HCT116 (cell line): ENCODE measurements around the gene TCEANC. TPM values are rescaled to one million over a fixed set of nuclear protein-coding genes. Genes with fewer than 3 reads are reported as not detected.

Source experiments
- ATAC-seq: fragments of 200-7000 bp; cut with Tn5 transposase; 2 replicates; pipeline ENCODE4 v1.9.1; 2020; ENCODE audit warnings: mild to moderate bottlenecking, moderate library complexity
- BruUV-seq: library from RNA; stranded (reverse); fragments of 400-500 nt; replicated peaks from 2 replicates; lab custom pipeline; 2021; lab: Mats Ljungman, UMichigan
- CTCF ChIA-PET: fragments of 300-600 bp; sonication (Branson Sonifier 250); formaldehyde crosslinking; loops from one replicate; lab custom pipeline; 2021; ENCODE audit warnings: antibody characterized with exemption; lab: Charles Lee
- POLR2A ChIA-PET: fragments of 300-600, 350-600 bp; sonication (Branson Sonifier 250); formaldehyde crosslinking; loops from one replicate; lab custom pipeline; 2021; ENCODE audit warnings: antibody characterized with exemption; lab: Charles Lee
- RAD21 ChIA-PET, 2 experiments: fragments of 300-600 bp; sonication (Branson Sonifier 250); formaldehyde crosslinking; loops; one replicate each; lab custom pipeline; 2023; ENCODE audit warnings: low total read pairs in 2 of 2; ENCODE audit not compliant: uncharacterized antibody in 2 of 2, unreplicated experiment in 2 of 2, low non-redundant PET in 1 of 2; lab: Charles Lee
- DNase-seq: peaks from one replicate; pipeline ENCODE4 v3.0.0-alpha.2; 2010; ENCODE audit warnings: low read depth, low spot score
- H2AFZ ChIP-seq: fragments of 200-600 bp; shearing (Covaris generic), sonication (generic); 2 replicates; pipeline ENCODE4 v1.6.1; 2017; ENCODE audit warnings: low read depth, mixed run types, mixed read lengths, antibody characterized with exemption, low read length; ENCODE audit not compliant: poor library complexity, severe bottlenecking
- H3K27ac ChIP-seq: 2 replicates; pipeline ENCODE4 v1.5.1; 2012; ENCODE audit warnings: low read depth, low read length
- H3K27me3 ChIP-seq: fragments of 200-600 bp; sonication (generic); 2 replicates; pipeline ENCODE4 v1.6.1; 2016; ENCODE audit warnings: mixed run types, low read length, mixed read lengths; ENCODE audit not compliant: insufficient read depth
- H3K36me3 ChIP-seq, 2 experiments: fragments of 200-500 bp in 1 of 2; fragments of 200-600 bp in 1 of 2; sonication (Bioruptor generic) in 1 of 2; sonication (generic) in 1 of 2; 2 replicates each; pipeline versions ENCODE4 v1.5.1 to v1.6.1; 2014 to 2016; ENCODE audit warnings: low read length in 2 of 2, inconsistent platforms in 1 of 2, mixed read lengths in 1 of 2, mixed run types in 1 of 2; ENCODE audit not compliant: insufficient read depth in 2 of 2, control insufficient read depth in 1 of 2
- H3K4me1 ChIP-seq, 2 experiments: fragments of 200-600 bp in 1 of 2; sonication (generic) in 1 of 2; 2 replicates each; pipeline versions ENCODE4 v1.5.1 to v1.6.1; 2012 to 2017; ENCODE audit warnings: low read length in 2 of 2, inconsistent platforms in 1 of 2, mild to moderate bottlenecking in 1 of 2, mixed read lengths in 1 of 2, mixed run types in 1 of 2, moderate library complexity in 1 of 2; ENCODE audit not compliant: insufficient read depth in 2 of 2, control insufficient read depth in 1 of 2
- H3K4me2 ChIP-seq: fragments of 200-600 bp; sonication (generic); 2 replicates; pipeline ENCODE4 v1.6.1; 2017; ENCODE audit warnings: mixed run types, low read length, mixed read lengths
- H3K4me3 ChIP-seq, 2 experiments: fragments of 200-600 bp in 1 of 2; sonication (generic) in 1 of 2; replicated peaks in 1 of 2; 2 replicates each; pipeline ENCODE4 v1.5.1; 2011 to 2016; ENCODE audit warnings: low read length in 2 of 2, control low read depth in 1 of 2, low read depth in 1 of 2, mild to moderate bottlenecking in 1 of 2, mixed read lengths in 1 of 2, mixed run types in 1 of 2
- H3K79me2 ChIP-seq: fragments of 200-600 bp; sonication (generic); 2 replicates; pipeline ENCODE4 v1.6.1; 2017; ENCODE audit warnings: mild to moderate bottlenecking, mixed run types, low read length, moderate library complexity, mixed read lengths; ENCODE audit not compliant: insufficient read depth
- H3K9ac ChIP-seq: fragments of 200-600 bp; sonication (generic); 2 replicates; pipeline ENCODE4 v1.6.1; 2016; ENCODE audit warnings: low read length, mixed read lengths
- H3K9me2 ChIP-seq: fragments of 200-600 bp; sonication (generic), shearing (Covaris generic); 2 replicates; pipeline ENCODE4 v1.6.1; 2017; ENCODE audit warnings: mixed run types, mild to moderate bottlenecking, moderate library complexity; ENCODE audit not compliant: insufficient read depth
- H3K9me3 ChIP-seq, 2 experiments: fragments of 200-500 bp in 1 of 2; fragments of 200-600 bp in 1 of 2; sonication (Bioruptor generic) in 1 of 2; sonication (generic) in 1 of 2; 2 replicates each; pipeline ENCODE4 v1.6.1; 2014 to 2017; ENCODE audit warnings: low read length in 2 of 2, mixed read lengths in 2 of 2, inconsistent platforms in 1 of 2, low read depth in 1 of 2, mild to moderate bottlenecking in 1 of 2, mixed run types in 1 of 2, moderate library complexity in 1 of 2; ENCODE audit not compliant: control insufficient read depth in 1 of 2, insufficient read depth in 1 of 2
- H4K20me1 ChIP-seq: fragments of 200-600 bp; sonication (generic), shearing (Covaris generic); 2 replicates; pipeline ENCODE4 v1.6.1; 2017; ENCODE audit warnings: mixed run types, mild to moderate bottlenecking, moderate library complexity; ENCODE audit not compliant: insufficient read depth
- CBX3 ChIP-seq: IDR thresholded peaks from 2 replicates; pipeline ENCODE4 v1.6.1; 2012; ENCODE audit warnings: low read depth
- CEBPB ChIP-seq: IDR thresholded peaks from 2 replicates; pipeline ENCODE4 v1.6.1; 2012; ENCODE audit warnings: low read depth
- CTCF ChIP-seq, 3 experiments: fragments of 200-600 bp in 1 of 3; sonication (generic) in 1 of 3; IDR thresholded peaks in 2 of 3; conservative IDR thresholded peaks in 1 of 3; 2 replicates each; pipeline ENCODE4 v1.5.1; 2012 to 2017; ENCODE audit warnings: low read depth in 2 of 3, low read length in 2 of 3, antibody characterized with exemption in 1 of 3, borderline replicate concordance in 1 of 3, control low read depth in 1 of 3, mild to moderate bottlenecking in 1 of 3, mixed read lengths in 1 of 3, mixed run types in 1 of 3, moderate library complexity in 1 of 3; ENCODE audit not compliant: insufficient read depth in 1 of 3
- EGR1 ChIP-seq: IDR thresholded peaks from 2 replicates; pipeline ENCODE4 v1.6.1; 2012; ENCODE audit warnings: low read depth
- ELF1 ChIP-seq: IDR thresholded peaks from 2 replicates; pipeline ENCODE4 v1.6.1; 2012; ENCODE audit warnings: low read depth, borderline replicate concordance
- EZH2phosphoT487 ChIP-seq: fragments of 200-600 bp; IDR thresholded peaks from 2 replicates; pipeline ENCODE4 v1.6.1; 2018; ENCODE audit warnings: antibody characterized with exemption, borderline replicate concordance
- FOSL1 ChIP-seq: IDR thresholded peaks from 2 replicates; pipeline ENCODE4 v1.6.1; 2012; ENCODE audit warnings: low read depth
- JUND ChIP-seq: IDR thresholded peaks from 2 replicates; pipeline ENCODE4 v1.6.1; 2012
- MAX ChIP-seq: IDR thresholded peaks from 2 replicates; pipeline ENCODE4 v1.6.1; 2012
- POLR2A ChIP-seq: IDR thresholded peaks from 2 replicates; pipeline ENCODE4 v1.7.0; 2011; ENCODE audit warnings: borderline replicate concordance; ENCODE audit not compliant: insufficient read depth, insufficient read length; ENCODE audit errors: extremely low read depth
- RAD21 ChIP-seq: IDR thresholded peaks from 2 replicates; pipeline ENCODE4 v1.6.1; 2012; ENCODE audit warnings: low read depth, mild to moderate bottlenecking
- REST ChIP-seq: IDR thresholded peaks from 2 replicates; pipeline ENCODE4 v1.6.1; 2012; ENCODE audit warnings: low read depth
- SIN3A ChIP-seq: IDR thresholded peaks from 2 replicates; pipeline ENCODE4 v1.6.1; 2012; ENCODE audit warnings: low read depth
- TCF7L2 ChIP-seq: IDR thresholded peaks from 2 replicates; pipeline ENCODE4 v1.7.0; 2011; ENCODE audit warnings: borderline replicate concordance, inconsistent platforms; ENCODE audit not compliant: insufficient read depth, insufficient read length; ENCODE audit errors: extremely low read depth
- YY1 ChIP-seq: IDR thresholded peaks from 2 replicates; pipeline ENCODE4 v1.6.1; 2011; ENCODE audit warnings: low read length, low read depth, moderate library complexity, mild to moderate bottlenecking; ENCODE audit not compliant: insufficient replicate concordance; ENCODE audit errors: extremely low read depth
- ZBTB33 ChIP-seq: IDR thresholded peaks from 2 replicates; pipeline ENCODE4 v1.6.1; 2011; ENCODE audit warnings: mild to moderate bottlenecking, low read length, moderate library complexity; ENCODE audit not compliant: insufficient replicate concordance; ENCODE audit errors: extremely low read depth
- ZFX ChIP-seq: fragments of 450-650 bp; IDR thresholded peaks from 2 replicates; pipeline ENCODE4 v1.6.1; 2017
- intact Hi-C: fragments of 100-400 bp; cut with micrococcal nuclease; formaldehyde crosslinking; loops from 2 replicates; pipeline ENCODE4 v1.10.0; 2022
- total RNA-seq: library from RNA; stranded (reverse); gene quantifications from one replicate; pipeline ENCODE4 v1.2.1, GENCODE V29; 2021; ENCODE audit not compliant: unreplicated experiment

TCEANC gene
- total RNA-seq, 1 experiment from 2014 or later = 1.2 TPM

GRCh38 chrX:13605611-13606010 lies 47.3 kb upstream of the TCEANC start:
- H3K4me2 ChIP-seq = no peak overlapping the region
- POLR2A ChIA-PET = no interaction called here
- no peak overlapping the region for H3K27ac ChIP-seq
- H3K9ac ChIP-seq = no peak overlapping the region
- no peaks in the 10 kb centered on the region for H3K27me3 ChIP-seq
- H3K4me1 ChIP-seq = no peaks in the 10 kb centered on the region
- no peaks in the 10 kb centered on the region for H3K79me2 ChIP-seq
- H3K9me3 ChIP-seq = no peaks in the 10 kb centered on the region
- ATAC-seq = no peak
- H2AFZ ChIP-seq = no peak overlapping the region
- no peaks in the 10 kb centered on the region for H3K9me2 ChIP-seq
- no peak overlapping the region for H3K4me3 ChIP-seq
- intact Hi-C loops = no loop called here
- BruUV-seq = no TSS peak
- H3K36me3 ChIP-seq = no peaks in the 10 kb centered on the region
- CTCF ChIA-PET = no interaction called here
- RAD21 ChIA-PET = no interaction called here
- no peak for TF ChIP-seq CTCF (IDR thresholded peaks at IDR 0.05 in 2 of 3, conservative IDR thresholded peaks at IDR 0.05 in 1 of 3; ENCODE audit: borderline replicate concordance in 1 of 3, insufficient read depth in 1 of 3, low read depth in 2 of 3, low read length in 2 of 3)
- no peak for TF ChIP-seq TCF7L2
- TF ChIP-seq POLR2A = no peak
- TF ChIP-seq EGR1 = no peak
- no peak for TF ChIP-seq CEBPB
- TF ChIP-seq JUND = no peak
- no peak for TF ChIP-seq ZFX
- TF ChIP-seq MAX = no peak
- TF ChIP-seq ZBTB33 = no peak
- TF ChIP-seq CBX3 = no peak
- no peak for TF ChIP-seq EZH2phosphoT487
- no peak for TF ChIP-seq REST
- TF ChIP-seq SIN3A = no peak
- no peak for TF ChIP-seq ELF1
- no peak for TF ChIP-seq RAD21
- TF ChIP-seq YY1 = no peak
- no peak for TF ChIP-seq FOSL1
- TF ChIP-seq, all 23 proteins: peak for 0
- no peak for DNase-seq
- H4K20me1 ChIP-seq = no peaks in the 10 kb centered on the region
